Choroid plexus epithelial cell (primary cell): ENCODE data around the gene ASAP3.

ENCODE experiments used
- DNase-seq: peaks from one replicate; pipeline ENCODE4 v3.0.0-alpha.2; 2010; ENCODE audit warnings: low read depth
- H3K4me3 ChIP-seq: 2 replicates; pipeline ENCODE4 v1.5.1; 2011; ENCODE audit warnings: low read depth, mild to moderate bottlenecking, control low read depth, low read length, moderate library complexity
- CTCF ChIP-seq: conservative IDR thresholded peaks from 2 replicates; pipeline ENCODE4 v1.5.1; 2011; ENCODE audit warnings: low read depth, mild to moderate bottlenecking, control low read depth, inconsistent platforms, low read length, moderate library complexity

The ASAP3 gene

GRCh38 chr1:23529146-23530086, 45.4 kb upstream of the ASAP3 start:
- no peak overlapping the region for H3K4me3 ChIP-seq
- no peak for TF ChIP-seq CTCF
- DNase-seq: no peak

GRCh38 chr1:23528250-23528978, 44.4 kb upstream of the ASAP3 start:
- TF ChIP-seq CTCF: no peak
- no peak overlapping the region for H3K4me3 ChIP-seq
- DNase-seq: peak; percentile 61

GRCh38 chr1:23527900-23528249, 43.9 kb upstream of the ASAP3 start:
- no peak overlapping the region for H3K4me3 ChIP-seq
- TF ChIP-seq CTCF: no peak
- DNase-seq: no peak

GRCh38 chr1:23527366-23527765, 43.4 kb upstream of the ASAP3 start:
- no peak for TF ChIP-seq CTCF
- no peak overlapping the region for H3K4me3 ChIP-seq
- no peak for DNase-seq

GRCh38 chr1:23526329-23527041, 42.5 kb upstream of the ASAP3 start:
- no peak for DNase-seq
- H3K4me3 ChIP-seq: no peak overlapping the region
- no peak for TF ChIP-seq CTCF

- TF ChIP-seq CTCF: no peak
- H3K4me3 ChIP-seq: no peak overlapping the region
- no peak for DNase-seq
Measured at GRCh38 chr1:23525558-23526250, 41.7 kb upstream of the ASAP3 start.
